ENCODE measurements around the gene TMEM163.
"Not testable (repeated sequence)": the region's sequence is repeated elsewhere in the genome, so short reads cannot be mapped to it uniquely, and the experiment has no call there.

Gene TMEM163

GRCh38 chr2:134601264-134601663 is 117.5 kb downstream of the TMEM163 start:
- Histone ChIP-seq H3K27me3 (ENCODE audit: control insufficient read depth in 1 of 2, insufficient read depth in 2 of 2, low read length in 2 of 2) (peaks cover 0 to 2% of the 10 kb centered on the region in 2 donors), H3K36me3 (ENCODE audit: control insufficient read depth in 1 of 2, insufficient read depth in 2 of 2, low read length in 2 of 2) (no peaks in the 10 kb centered on the region), H3K9ac (ENCODE audit: low read depth in 1 of 2, low read length in 2 of 2) (no peak overlapping the region), H3K4me3 (ENCODE audit: low read depth in 1 of 2, low read length in 2 of 2) (no peak overlapping the region), H3K4me1 (ENCODE audit: control insufficient read depth in 1 of 2, insufficient read depth in 2 of 2, low read length in 2 of 2) (no peaks in the 10 kb centered on the region), H3K9me3 (ENCODE audit: control insufficient read depth in 1 of 2, low read length in 2 of 2) (peaks cover 0 to 4% of the 10 kb centered on the region in 2 donors), H3K27ac (ENCODE audit: low read depth, low read length) (no peak overlapping the region)

DNA sequence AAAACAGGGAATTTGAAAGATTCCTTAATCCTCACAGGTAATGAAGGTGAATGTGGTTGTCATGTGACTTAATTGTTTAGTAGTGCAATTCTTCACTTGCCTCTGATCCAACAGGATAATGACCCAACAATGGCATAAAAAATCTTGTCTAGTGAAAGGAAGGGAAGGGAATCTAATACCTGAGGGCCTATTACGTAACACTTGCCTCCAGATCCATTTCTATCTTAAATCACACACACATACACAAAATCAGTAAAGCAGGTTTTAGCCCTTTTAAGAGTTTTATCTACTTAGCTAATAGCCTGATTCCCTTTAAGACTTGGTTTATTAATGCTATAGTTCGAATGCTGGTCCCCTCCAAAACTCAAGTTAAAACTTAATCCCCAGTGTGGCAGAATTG is 118.6 kb downstream of the TMEM163 start:
- no peak overlapping the region for H3K4me3 ChIP-seq (ENCODE audit: low read depth in 1 of 2, low read length in 2 of 2)
- peaks cover 0 to 4% of the 10 kb centered on the region in 2 donors for H3K9me3 ChIP-seq (ENCODE audit: control insufficient read depth in 1 of 2, low read length in 2 of 2)
- peaks cover 0 to 2% of the 10 kb centered on the region in 2 donors for H3K27me3 ChIP-seq (ENCODE audit: control insufficient read depth in 1 of 2, insufficient read depth in 2 of 2, low read length in 2 of 2)
- no peaks in the 10 kb centered on the region for H3K4me1 ChIP-seq (ENCODE audit: control insufficient read depth in 1 of 2, insufficient read depth in 2 of 2, low read length in 2 of 2)
- H3K27ac ChIP-seq (ENCODE audit: low read depth, low read length): no peak overlapping the region
- H3K9ac ChIP-seq (ENCODE audit: low read depth in 1 of 2, low read length in 2 of 2): no peak overlapping the region
- no peaks in the 10 kb centered on the region for H3K36me3 ChIP-seq (ENCODE audit: control insufficient read depth in 1 of 2, insufficient read depth in 2 of 2, low read length in 2 of 2)

DNA sequence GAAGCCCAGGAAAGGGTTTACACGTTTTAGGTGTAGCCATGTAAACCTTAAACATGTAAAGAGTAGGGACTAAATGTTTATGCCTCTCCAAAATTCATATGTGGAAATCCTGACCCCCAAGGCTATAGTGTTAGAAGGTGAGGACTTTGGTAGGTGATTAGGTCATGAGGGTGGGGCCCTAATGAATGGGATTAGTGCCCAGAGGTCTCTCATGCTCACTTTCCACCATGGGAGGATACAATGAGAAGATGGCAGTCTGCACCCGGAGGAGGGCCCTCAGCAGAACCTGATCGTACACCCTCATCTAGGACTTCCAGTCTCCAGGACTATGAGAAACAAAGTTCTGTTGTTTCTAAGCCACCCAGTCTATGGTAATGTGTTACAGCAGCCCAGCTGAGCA is 119.6 kb downstream of the TMEM163 start:
- no peak overlapping the region for H3K9ac ChIP-seq (ENCODE audit: low read depth in 1 of 2, low read length in 2 of 2)
- peaks cover 0 to 2% of the 10 kb centered on the region in 2 donors for H3K27me3 ChIP-seq (ENCODE audit: control insufficient read depth in 1 of 2, insufficient read depth in 2 of 2, low read length in 2 of 2)
- no peaks in the 10 kb centered on the region for H3K4me1 ChIP-seq (ENCODE audit: control insufficient read depth in 1 of 2, insufficient read depth in 2 of 2, low read length in 2 of 2)
- no peak overlapping the region for H3K27ac ChIP-seq (ENCODE audit: low read depth, low read length)
- H3K36me3 ChIP-seq (ENCODE audit: control insufficient read depth in 1 of 2, insufficient read depth in 2 of 2, low read length in 2 of 2): no peaks in the 10 kb centered on the region
- peaks cover 0 to 4% of the 10 kb centered on the region in 2 donors for H3K9me3 ChIP-seq (ENCODE audit: control insufficient read depth in 1 of 2, low read length in 2 of 2)
- no peak overlapping the region for H3K4me3 ChIP-seq (ENCODE audit: low read depth in 1 of 2, low read length in 2 of 2)

GRCh38 chr2:134594399-134594798 is 124.4 kb downstream of the TMEM163 start:
- no peak overlapping the region for H3K4me3 ChIP-seq (ENCODE audit: low read depth in 1 of 2, low read length in 2 of 2)

DNA sequence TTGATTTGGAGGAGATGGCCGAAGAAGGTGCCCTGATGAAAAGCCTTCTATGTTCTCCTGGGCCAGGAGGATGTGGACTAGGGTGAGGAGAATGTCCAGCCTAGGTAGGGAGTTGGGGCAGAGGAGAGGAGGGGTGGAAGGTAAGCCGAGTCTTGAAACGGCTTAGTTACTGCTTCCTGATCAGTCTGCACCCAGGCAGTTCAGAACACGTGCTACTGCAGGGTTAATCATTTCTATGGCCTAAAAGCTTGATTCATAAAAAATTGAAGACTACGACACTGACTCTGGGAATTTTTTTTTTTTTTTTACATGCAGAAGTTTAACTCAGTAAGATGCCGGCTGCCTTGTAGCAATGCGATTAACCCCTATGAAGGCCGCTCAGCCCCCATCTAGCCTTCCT is 125.3 kb downstream of the TMEM163 start:
- Histone ChIP-seq H3K27ac (ENCODE audit: low read depth, low read length) (no peak overlapping the region), H3K9me3 (ENCODE audit: control insufficient read depth in 1 of 2, low read length in 2 of 2) (peaks cover 12 to 16% of the 10 kb centered on the region in 2 donors), H3K27me3 (ENCODE audit: control insufficient read depth in 1 of 2, insufficient read depth in 2 of 2, low read length in 2 of 2) (no peaks in the 10 kb centered on the region), H3K4me3 (ENCODE audit: low read depth in 1 of 2, low read length in 2 of 2) (no peak overlapping the region), H3K4me1 (ENCODE audit: control insufficient read depth in 1 of 2, insufficient read depth in 2 of 2, low read length in 2 of 2) (no peaks in the 10 kb centered on the region), H3K36me3 (ENCODE audit: control insufficient read depth in 1 of 2, insufficient read depth in 2 of 2, low read length in 2 of 2) (no peaks in the 10 kb centered on the region), H3K9ac (ENCODE audit: low read depth in 1 of 2, low read length in 2 of 2) (no peak overlapping the region)

More at GRCh38 chr2:134594399-134594798, 124.4 kb downstream of the TMEM163 start:
- H3K9me3 ChIP-seq (ENCODE audit: control insufficient read depth in 1 of 2, low read length in 2 of 2): peaks cover 12 to 20% of the 10 kb centered on the region in 2 donors
- no peaks in the 10 kb centered on the region for H3K27me3 ChIP-seq (ENCODE audit: control insufficient read depth in 1 of 2, insufficient read depth in 2 of 2, low read length in 2 of 2)
- no peaks in the 10 kb centered on the region for H3K4me1 ChIP-seq (ENCODE audit: control insufficient read depth in 1 of 2, insufficient read depth in 2 of 2, low read length in 2 of 2)
- H3K27ac ChIP-seq (ENCODE audit: low read depth, low read length): no peak overlapping the region
- no peaks in the 10 kb centered on the region for H3K36me3 ChIP-seq (ENCODE audit: control insufficient read depth in 1 of 2, insufficient read depth in 2 of 2, low read length in 2 of 2)
- H3K9ac ChIP-seq (ENCODE audit: low read depth in 1 of 2, low read length in 2 of 2): no peak overlapping the region

DNA sequence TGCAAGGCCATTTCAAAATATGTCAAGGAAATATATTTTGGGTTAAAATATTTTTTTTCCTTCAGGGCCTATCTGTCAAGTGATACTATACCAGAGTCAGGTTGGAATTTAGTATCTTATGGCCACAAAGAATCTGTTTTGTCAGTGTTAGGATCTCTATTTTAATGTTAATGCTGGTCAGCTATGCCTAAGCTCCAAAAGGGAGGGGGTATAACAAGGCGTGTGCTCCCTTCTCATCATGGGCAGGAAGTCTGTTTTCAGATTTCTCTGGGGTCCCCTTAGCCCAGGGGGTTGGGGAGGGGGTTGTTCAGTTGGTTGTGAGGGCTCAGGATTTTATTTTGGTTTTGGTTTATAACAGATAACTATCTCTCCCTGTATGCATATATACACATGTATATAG is 126.4 kb downstream of the TMEM163 start:
- Histone ChIP-seq H3K4me3 (ENCODE audit: low read depth in 1 of 2, low read length in 2 of 2) (no peak overlapping the region), H3K27me3 (ENCODE audit: control insufficient read depth in 1 of 2, insufficient read depth in 2 of 2, low read length in 2 of 2) (no peaks in the 10 kb centered on the region), H3K27ac (ENCODE audit: low read depth, low read length) (no peak overlapping the region), H3K36me3 (ENCODE audit: control insufficient read depth in 1 of 2, insufficient read depth in 2 of 2, low read length in 2 of 2) (no peaks in the 10 kb centered on the region), H3K4me1 (ENCODE audit: control insufficient read depth in 1 of 2, insufficient read depth in 2 of 2, low read length in 2 of 2) (no peaks in the 10 kb centered on the region), H3K9me3 (ENCODE audit: control insufficient read depth in 1 of 2, low read length in 2 of 2) (peaks cover 14 to 16% of the 10 kb centered on the region in 2 donors), H3K9ac (ENCODE audit: low read depth in 1 of 2, low read length in 2 of 2) (no peak overlapping the region)

DNA sequence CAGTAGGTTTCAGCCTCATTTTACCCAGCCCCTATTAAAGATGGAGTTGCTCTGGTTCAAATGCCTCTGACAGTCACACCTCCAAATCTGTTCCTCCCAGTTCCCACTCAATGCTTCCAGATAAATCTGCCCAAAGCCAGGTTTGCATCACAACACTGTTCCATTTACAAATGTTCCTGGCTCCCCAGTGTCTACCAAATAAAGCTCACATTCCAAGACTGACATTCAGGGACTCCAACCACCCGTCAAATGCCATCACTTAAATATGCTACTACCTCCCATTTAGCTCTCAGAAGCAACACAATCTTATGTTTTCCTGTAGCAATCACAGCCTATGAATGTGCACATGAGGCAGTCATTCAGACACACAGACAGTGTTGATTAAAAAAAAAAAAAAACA is 127.3 kb downstream of the TMEM163 start:
- H3K9me3 ChIP-seq (ENCODE audit: control insufficient read depth in 1 of 2, low read length in 2 of 2): peaks cover 14 to 16% of the 10 kb centered on the region in 2 donors
- H3K27me3 ChIP-seq (ENCODE audit: control insufficient read depth in 1 of 2, insufficient read depth in 2 of 2, low read length in 2 of 2): no peaks in the 10 kb centered on the region
- no peak overlapping the region for H3K9ac ChIP-seq (ENCODE audit: low read depth in 1 of 2, low read length in 2 of 2)
- H3K4me3 ChIP-seq (ENCODE audit: low read depth in 1 of 2, low read length in 2 of 2): no peak overlapping the region
- no peak overlapping the region for H3K27ac ChIP-seq (ENCODE audit: low read depth, low read length)
- no peaks in the 10 kb centered on the region for H3K36me3 ChIP-seq (ENCODE audit: control insufficient read depth in 1 of 2, insufficient read depth in 2 of 2, low read length in 2 of 2)
- no peaks in the 10 kb centered on the region for H3K4me1 ChIP-seq (ENCODE audit: control insufficient read depth in 1 of 2, insufficient read depth in 2 of 2, low read length in 2 of 2)

- H3K4me1 ChIP-seq (ENCODE audit: control insufficient read depth in 1 of 2, insufficient read depth in 2 of 2, low read length in 2 of 2): no peaks in the 10 kb centered on the region
- H3K9ac ChIP-seq (ENCODE audit: low read depth in 1 of 2, low read length in 2 of 2): no peak overlapping the region
- no peaks in the 10 kb centered on the region for H3K36me3 ChIP-seq (ENCODE audit: control insufficient read depth in 1 of 2, insufficient read depth in 2 of 2, low read length in 2 of 2)
- no peak overlapping the region for H3K27ac ChIP-seq (ENCODE audit: low read depth, low read length)
- no peak overlapping the region for H3K4me3 ChIP-seq (ENCODE audit: low read depth in 1 of 2, low read length in 2 of 2)
- peaks cover 14 to 16% of the 10 kb centered on the region in 2 donors for H3K9me3 ChIP-seq (ENCODE audit: control insufficient read depth in 1 of 2, low read length in 2 of 2)
- no peaks in the 10 kb centered on the region for H3K27me3 ChIP-seq (ENCODE audit: control insufficient read depth in 1 of 2, insufficient read depth in 2 of 2, low read length in 2 of 2)
Observed at GRCh38 chr2:134590679-134591078, 128.1 kb downstream of the TMEM163 start.

DNA sequence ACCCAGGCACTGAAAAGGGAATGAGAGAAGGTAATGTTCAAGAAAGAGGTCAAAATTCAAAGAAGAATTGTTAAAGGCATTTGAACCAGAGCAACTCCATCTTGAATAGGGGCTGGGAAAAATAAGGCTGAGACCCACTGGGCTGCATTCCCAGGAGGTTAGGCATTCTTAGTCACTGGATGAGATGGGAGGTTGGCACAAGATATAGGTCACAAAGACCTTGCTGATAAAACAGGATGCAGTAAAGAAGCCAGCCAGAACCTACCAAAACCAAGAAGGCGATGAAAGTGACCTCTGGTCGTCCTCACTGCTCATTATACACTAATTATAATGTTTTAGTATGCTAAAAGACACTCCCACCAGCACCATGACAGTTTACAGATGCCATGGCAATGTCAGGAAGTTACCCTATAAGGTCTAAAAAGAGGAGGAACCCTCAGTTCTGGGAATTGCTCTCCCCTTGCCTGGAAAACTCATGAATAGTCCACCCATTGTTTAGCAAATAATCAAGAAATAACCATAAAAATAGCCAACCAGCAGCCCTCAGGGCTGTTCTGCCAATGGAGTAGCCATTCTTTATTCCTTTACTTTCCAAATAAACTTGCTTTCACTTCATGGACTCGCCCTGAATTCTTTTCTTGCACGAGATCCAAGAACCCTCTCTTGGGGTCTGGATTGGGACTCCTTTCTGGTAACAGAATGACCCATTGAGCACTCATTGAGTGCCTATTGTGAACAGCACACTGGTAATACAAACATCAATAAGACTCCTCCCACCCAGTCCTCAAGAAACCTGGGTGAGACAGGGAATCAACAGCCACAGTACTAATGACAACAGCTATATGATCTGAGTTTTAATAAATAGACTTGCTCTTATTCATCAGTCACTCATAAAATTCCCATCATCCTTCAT is 129.4 kb downstream of the TMEM163 start:
- not testable (repeated sequence) for H3K9ac ChIP-seq (ENCODE audit: low read depth in 1 of 2, low read length in 2 of 2); H3K27me3 ChIP-seq (ENCODE audit: control insufficient read depth in 1 of 2, insufficient read depth in 2 of 2, low read length in 2 of 2); H3K4me1 ChIP-seq (ENCODE audit: control insufficient read depth in 1 of 2, insufficient read depth in 2 of 2, low read length in 2 of 2); H3K36me3 ChIP-seq (ENCODE audit: control insufficient read depth in 1 of 2, insufficient read depth in 2 of 2, low read length in 2 of 2); H3K27ac ChIP-seq (ENCODE audit: low read depth, low read length); H3K4me3 ChIP-seq (ENCODE audit: low read depth in 1 of 2, low read length in 2 of 2)
- peaks cover 14 to 16% of the 10 kb centered on the region in 2 donors for H3K9me3 ChIP-seq (ENCODE audit: control insufficient read depth in 1 of 2, low read length in 2 of 2)

GRCh38 chr2:134588556-134588955 is 130.2 kb downstream of the TMEM163 start:
- H3K9me3 ChIP-seq (ENCODE audit: control insufficient read depth in 1 of 2, low read length in 2 of 2): peaks cover 14 to 16% of the 10 kb centered on the region in 2 donors
- H3K9ac ChIP-seq (ENCODE audit: low read depth in 1 of 2, low read length in 2 of 2): no peak overlapping the region
- no peaks in the 10 kb centered on the region for H3K4me1 ChIP-seq (ENCODE audit: control insufficient read depth in 1 of 2, insufficient read depth in 2 of 2, low read length in 2 of 2)
- H3K4me3 ChIP-seq (ENCODE audit: low read depth in 1 of 2, low read length in 2 of 2): no peak overlapping the region
- no peaks in the 10 kb centered on the region for H3K36me3 ChIP-seq (ENCODE audit: control insufficient read depth in 1 of 2, insufficient read depth in 2 of 2, low read length in 2 of 2)
- H3K27ac ChIP-seq (ENCODE audit: low read depth, low read length): no peak overlapping the region
- H3K27me3 ChIP-seq (ENCODE audit: control insufficient read depth in 1 of 2, insufficient read depth in 2 of 2, low read length in 2 of 2): no peaks in the 10 kb centered on the region
